Transverse colon (tissue), 4 donors: Measurements from ENCODE around the gene COL20A1.

Source experiments
- EP300 ChIP-seq: sonication (generic); formaldehyde crosslinking; IDR thresholded peaks from one replicate; pipeline ENCODE4 v1.6.1; 2017; ENCODE audit warnings: antibody characterized with exemption, low read depth
- POLR2A ChIP-seq: fragments of 450-650 bp; IDR thresholded peaks from one replicate; pipeline ENCODE4 v1.6.1; 2016; ENCODE audit warnings: antibody characterized with exemption, mild to moderate bottlenecking, moderate library complexity
- POLR2AphosphoS5 ChIP-seq, 3 donors: sonication (generic); formaldehyde crosslinking; IDR thresholded peaks; one replicate each; pipeline ENCODE4 v1.6.1; 2016; ENCODE audit warnings: antibody characterized with exemption in 3 of 3
- TF ChIP-seq, protein P1 (sequence below), 5 experiments: fragments of 200-600 bp in 3 of 5; fragments of 450-650 bp in 2 of 5; sonication (generic) in 3 of 5; IDR thresholded peaks; 1 replicate in 2 of 5; 2 replicates in 3 of 5; pipeline ENCODE4 v1.5.1; 2016 to 2017; ENCODE audit warnings: antibody characterized with exemption in 5 of 5, inconsistent platforms in 3 of 5, mild to moderate bottlenecking in 2 of 5, moderate library complexity in 1 of 5

DNA sequence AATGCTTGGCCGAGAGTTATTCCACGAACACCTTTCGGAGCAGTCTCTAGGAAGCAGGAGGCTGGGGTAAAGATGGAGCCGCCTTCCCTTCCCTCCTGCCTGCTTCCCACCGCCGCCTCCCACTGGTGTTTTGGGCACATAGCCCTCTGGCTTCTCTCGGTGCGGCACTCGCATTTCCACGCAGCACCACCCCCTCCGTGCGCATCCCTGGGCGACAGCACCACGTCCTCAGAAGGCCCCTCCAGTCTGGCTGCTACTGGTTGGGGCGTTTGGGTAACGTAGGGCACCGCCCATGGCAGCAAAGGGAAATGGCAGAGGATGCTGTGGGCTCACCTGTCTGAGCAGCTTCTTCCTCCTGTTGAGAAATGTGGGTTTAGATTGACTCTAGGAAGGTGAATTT is 2.4 kb downstream of the COL20A1 start:
- TF ChIP-seq POLR2A = no peak
- TF ChIP-seq, protein P1, sequence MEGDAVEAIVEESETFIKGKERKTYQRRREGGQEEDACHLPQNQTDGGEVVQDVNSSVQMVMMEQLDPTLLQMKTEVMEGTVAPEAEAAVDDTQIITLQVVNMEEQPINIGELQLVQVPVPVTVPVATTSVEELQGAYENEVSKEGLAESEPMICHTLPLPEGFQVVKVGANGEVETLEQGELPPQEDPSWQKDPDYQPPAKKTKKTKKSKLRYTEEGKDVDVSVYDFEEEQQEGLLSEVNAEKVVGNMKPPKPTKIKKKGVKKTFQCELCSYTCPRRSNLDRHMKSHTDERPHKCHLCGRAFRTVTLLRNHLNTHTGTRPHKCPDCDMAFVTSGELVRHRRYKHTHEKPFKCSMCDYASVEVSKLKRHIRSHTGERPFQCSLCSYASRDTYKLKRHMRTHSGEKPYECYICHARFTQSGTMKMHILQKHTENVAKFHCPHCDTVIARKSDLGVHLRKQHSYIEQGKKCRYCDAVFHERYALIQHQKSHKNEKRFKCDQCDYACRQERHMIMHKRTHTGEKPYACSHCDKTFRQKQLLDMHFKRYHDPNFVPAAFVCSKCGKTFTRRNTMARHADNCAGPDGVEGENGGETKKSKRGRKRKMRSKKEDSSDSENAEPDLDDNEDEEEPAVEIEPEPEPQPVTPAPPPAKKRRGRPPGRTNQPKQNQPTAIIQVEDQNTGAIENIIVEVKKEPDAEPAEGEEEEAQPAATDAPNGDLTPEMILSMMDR (IDR thresholded peaks at IDR 0.05) = no peak
- no peak for TF ChIP-seq EP300
- TF ChIP-seq POLR2AphosphoS5 (IDR thresholded peaks at IDR 0.05) = no peak
